OCI-LY3 (cell line): ENCODE results near the gene GRIK4.

Experiments
- EZH2phosphoT487 ChIP-seq: fragments of 200-600 bp; shearing (Covaris generic); IDR thresholded peaks from 2 replicates; pipeline ENCODE4 v1.6.1; 2018; ENCODE audit warnings: antibody characterized with exemption, mixed run types, low read depth
- TF ChIP-seq, protein P1 (sequence below): fragments of 200-600, 300-600 bp; sonication (generic); IDR thresholded peaks from 2 replicates; pipeline ENCODE4 v1.5.1; 2014; ENCODE audit warnings: antibody characterized with exemption, low read length, low read depth

DNA sequence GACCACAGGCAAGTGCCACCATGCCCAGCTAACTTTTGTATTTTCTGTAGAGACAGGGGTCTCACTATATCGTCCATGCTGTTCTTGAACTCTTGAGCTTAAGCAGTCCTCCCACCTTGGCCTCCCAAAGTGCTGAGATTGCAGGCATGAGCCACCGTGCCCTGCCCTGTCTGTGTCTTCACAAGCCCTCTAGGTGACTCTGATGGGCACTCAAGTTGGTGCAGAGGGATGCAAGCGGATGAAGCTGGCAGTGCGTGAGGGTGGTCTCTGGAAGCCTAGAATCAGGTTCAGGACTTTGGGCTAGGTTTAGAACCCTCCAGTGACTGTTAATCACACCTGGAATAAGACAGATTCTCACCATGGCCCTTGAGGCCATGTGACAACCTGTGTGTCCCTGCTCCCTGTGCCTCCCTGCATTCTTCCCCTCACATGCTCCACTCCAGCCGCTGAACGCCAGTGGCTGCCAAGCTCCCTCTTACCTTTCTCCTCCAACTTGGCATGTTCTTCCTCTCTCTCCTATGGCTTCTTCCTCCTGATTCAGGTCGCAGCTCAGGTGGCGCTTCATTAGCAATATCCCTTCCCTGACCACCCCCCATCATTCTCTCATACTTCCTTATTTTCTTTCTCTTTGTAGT, 270.1 kb downstream of the GRIK4 start:
- TF ChIP-seq, protein P1, sequence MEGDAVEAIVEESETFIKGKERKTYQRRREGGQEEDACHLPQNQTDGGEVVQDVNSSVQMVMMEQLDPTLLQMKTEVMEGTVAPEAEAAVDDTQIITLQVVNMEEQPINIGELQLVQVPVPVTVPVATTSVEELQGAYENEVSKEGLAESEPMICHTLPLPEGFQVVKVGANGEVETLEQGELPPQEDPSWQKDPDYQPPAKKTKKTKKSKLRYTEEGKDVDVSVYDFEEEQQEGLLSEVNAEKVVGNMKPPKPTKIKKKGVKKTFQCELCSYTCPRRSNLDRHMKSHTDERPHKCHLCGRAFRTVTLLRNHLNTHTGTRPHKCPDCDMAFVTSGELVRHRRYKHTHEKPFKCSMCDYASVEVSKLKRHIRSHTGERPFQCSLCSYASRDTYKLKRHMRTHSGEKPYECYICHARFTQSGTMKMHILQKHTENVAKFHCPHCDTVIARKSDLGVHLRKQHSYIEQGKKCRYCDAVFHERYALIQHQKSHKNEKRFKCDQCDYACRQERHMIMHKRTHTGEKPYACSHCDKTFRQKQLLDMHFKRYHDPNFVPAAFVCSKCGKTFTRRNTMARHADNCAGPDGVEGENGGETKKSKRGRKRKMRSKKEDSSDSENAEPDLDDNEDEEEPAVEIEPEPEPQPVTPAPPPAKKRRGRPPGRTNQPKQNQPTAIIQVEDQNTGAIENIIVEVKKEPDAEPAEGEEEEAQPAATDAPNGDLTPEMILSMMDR: no peak
- TF ChIP-seq EZH2phosphoT487: no peak
